Effector memory CD8-positive, alpha-beta T cell (primary cell): Measurements from ENCODE around the gene TAF13.
"Not testable (repeated sequence)": the region's sequence is repeated elsewhere in the genome, so short reads cannot be mapped to it uniquely, and the experiment has no call there.

ENCODE experiments used
- ATAC-seq: fragments of 150-1000 bp; cut with Tn5 transposase; replicated peaks from 2 replicates; pipeline ENCODE4 v1.10.0; 2021; ENCODE audit warnings: mild to moderate bottlenecking, moderate library complexity
- DNase-seq, 3 experiments: peaks; one replicate each; pipeline ENCODE4 v3.0.0; 2021
- H3K27ac Mint-ChIP-seq, 2 donors: one replicate each; pipeline ENCODE4 v1.8.0; 2022; ENCODE audit warnings: mild to moderate bottlenecking in 2 of 2, mixed read lengths in 2 of 2, moderate library complexity in 2 of 2
- H3K27me3 Mint-ChIP-seq, 2 donors: one replicate each; pipeline ENCODE4 v1.8.0; 2022; ENCODE audit warnings: mixed read lengths in 2 of 2
- H3K36me3 Mint-ChIP-seq: one replicate; pipeline ENCODE4 v1.8.0; 2022; ENCODE audit warnings: mild to moderate bottlenecking, moderate library complexity, mixed read lengths; ENCODE audit not compliant: insufficient read depth
- H3K4me1 Mint-ChIP-seq, 2 donors: one replicate each; pipeline ENCODE4 v1.8.0; 2022; ENCODE audit warnings: low read depth in 2 of 2, mixed read lengths in 2 of 2
- H3K4me3 Mint-ChIP-seq, 2 donors: one replicate each; pipeline ENCODE4 v1.8.0; 2022; ENCODE audit warnings: mild to moderate bottlenecking in 2 of 2, mixed read lengths in 2 of 2, moderate library complexity in 2 of 2
- H3K9me3 Mint-ChIP-seq, 2 donors: one replicate each; pipeline ENCODE4 v1.8.0; 2022; ENCODE audit warnings: mixed read lengths in 2 of 2

The TAF13 gene

GRCh38 chr1:109020693-109021257 lies 55.0 kb downstream of the TAF13 start:
- DNase-seq (no peak), ATAC-seq (no peak)
- no peak overlapping the region for H3K27ac Mint-ChIP-seq
- H3K4me3 Mint-ChIP-seq: no peak overlapping the region
- peaks cover 44% of the 10 kb centered on the region for H3K36me3 Mint-ChIP-seq
- peaks cover 0 to 8% of the 10 kb centered on the region in 2 donors for H3K4me1 Mint-ChIP-seq
- H3K27me3 Mint-ChIP-seq: no peaks in the 10 kb centered on the region
- H3K9me3 Mint-ChIP-seq: no peaks in the 10 kb centered on the region

DNA sequence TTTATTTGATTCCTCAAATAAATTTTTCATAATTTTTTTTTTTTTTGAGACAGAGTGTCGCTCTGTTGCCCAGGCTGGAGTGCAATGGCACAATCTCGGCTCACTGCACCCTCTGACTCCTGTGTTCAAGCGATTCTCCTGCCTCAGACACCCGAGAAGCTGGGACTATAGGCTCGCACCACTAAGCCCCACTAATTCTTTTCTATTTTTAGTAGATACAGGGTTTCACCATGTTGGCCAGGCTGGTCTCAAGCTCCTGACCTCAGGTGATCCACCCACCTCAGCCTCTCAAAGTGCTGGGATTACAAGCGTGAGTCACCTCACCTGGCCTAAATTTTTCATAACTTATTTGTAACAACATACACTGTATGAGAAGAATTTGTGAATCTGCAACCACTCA lies 58.1 kb downstream of the TAF13 start:
- H3K9me3 Mint-ChIP-seq, H3K27ac Mint-ChIP-seq, H3K4me1 Mint-ChIP-seq, H3K27me3 Mint-ChIP-seq, DNase-seq, ATAC-seq, H3K4me3 Mint-ChIP-seq: not testable (repeated sequence)
- peaks cover 46% of the 10 kb centered on the region for H3K36me3 Mint-ChIP-seq

GRCh38 chr1:109017134-109017533 lies 58.7 kb downstream of the TAF13 start:
- no peaks in the 10 kb centered on the region for H3K4me1 Mint-ChIP-seq
- no peak overlapping the region for H3K27ac Mint-ChIP-seq
- ATAC-seq (no peak), DNase-seq (no peak)
- H3K4me3 Mint-ChIP-seq: no peak overlapping the region
- H3K36me3 Mint-ChIP-seq: peaks cover 40% of the 10 kb centered on the region
- no peaks in the 10 kb centered on the region for H3K9me3 Mint-ChIP-seq
- H3K27me3 Mint-ChIP-seq: no peaks in the 10 kb centered on the region
